RPMI7951 (cell line): Measurements from ENCODE around the gene NR1H4. TPM values are rescaled to one million over a fixed set of nuclear protein-coding genes. Genes with fewer than 3 reads are reported as not detected.
A peak's percentile ranks its signal among the peaks of the same experiment; 100 is the strongest.
"Not testable (repeated sequence)": the region's sequence is repeated elsewhere in the genome, so short reads cannot be mapped to it uniquely, and the experiment has no call there.

ENCODE experiments used
- DNase-seq: peaks from one replicate; pipeline ENCODE4 v3.0.0-alpha.2; 2012; ENCODE audit warnings: low read depth
- total RNA-seq: library from RNA; depleted of rRNA; stranded (reverse); fragments of >200 nt; shearing (Covaris generic); gene quantifications from 2 replicates; pipeline ENCODE4 v1.2.3, GENCODE V29; 2014

The NR1H4 gene
- total RNA-seq, 1 experiment from 2014 or later = not detected

DNA sequence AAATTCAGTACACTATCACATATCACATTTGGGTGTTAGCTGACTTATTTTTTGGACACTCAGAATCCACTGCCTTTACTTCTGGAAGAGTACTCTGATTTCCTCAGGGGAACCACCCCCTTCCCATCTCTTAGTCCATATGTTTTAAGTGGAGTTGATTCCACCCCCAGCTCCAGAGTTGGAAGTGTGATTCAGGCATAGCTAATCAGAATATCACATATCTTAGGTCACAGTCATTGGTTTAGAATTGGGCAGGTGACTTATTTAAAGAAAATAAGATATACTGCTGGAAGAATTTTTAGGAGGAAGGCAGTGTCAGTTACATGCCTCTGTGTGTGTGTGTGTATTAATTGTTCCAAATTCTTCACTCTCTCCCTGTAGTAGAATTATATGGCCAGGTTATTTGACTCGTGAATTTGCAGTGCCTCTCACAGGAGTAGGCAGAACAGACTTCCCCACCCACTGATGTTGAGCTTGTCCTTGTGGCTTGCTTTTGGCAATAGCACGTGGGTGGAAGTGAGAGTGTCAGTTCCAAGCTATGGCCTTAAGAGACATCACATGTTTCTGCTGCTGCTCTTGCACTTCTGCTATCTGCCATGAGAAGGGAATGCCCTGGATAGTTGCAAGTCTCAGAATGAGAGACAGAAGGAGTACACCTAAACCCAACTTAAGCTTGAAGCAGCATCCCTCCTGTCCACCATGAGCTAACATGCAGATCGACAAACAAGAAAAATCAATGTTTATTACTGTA lies 93.4 kb downstream of the NR1H4 start:
- DNase-seq = peak; percentile 16

- DNase-seq = no peak
Observed at GRCh38 chr12:100567945-100568344, 94.3 kb downstream of the NR1H4 start.

GRCh38 chr12:100572184-100572583 lies 98.5 kb downstream of the NR1H4 start:
- no peak for DNase-seq

GRCh38 chr12:100573292-100574186 lies 99.9 kb downstream of the NR1H4 start, which contains the start of gene GAS2L3:
GAS2L3 (plus strand) TSS chr12:100573684; CDS start chr12:100594905, 21,221 bp downstream.
- DNase-seq = peak; percentile 87

- DNase-seq = peak; percentile 54
Observed at GRCh38 chr12:100574187-100575074, 100.8 kb downstream of the NR1H4 start.

- DNase-seq = peak; percentile 69
Observed at GRCh38 chr12:100576331-100577036, 102.8 kb downstream of the NR1H4 start.

GRCh38 chr12:100578923-100579322 lies 105.3 kb downstream of the NR1H4 start:
- DNase-seq = no peak

DNA sequence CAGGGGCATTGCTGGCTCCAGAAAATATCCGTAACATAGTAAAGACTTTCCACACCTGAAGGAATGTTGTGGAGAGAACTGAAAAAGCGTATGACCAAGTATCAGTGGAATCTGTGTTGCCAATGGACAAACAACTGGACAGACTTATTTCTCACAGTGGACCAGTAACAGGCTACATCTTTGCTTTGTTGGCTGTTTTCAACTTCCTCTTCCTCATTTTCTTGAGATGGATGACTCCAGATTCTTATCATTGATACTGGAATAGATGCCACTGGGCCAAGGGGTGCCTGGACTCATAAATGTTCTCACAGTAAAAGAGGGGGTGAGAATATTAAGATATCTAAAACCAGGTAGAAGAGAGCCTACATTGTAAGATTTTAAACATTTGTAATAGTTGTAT lies 106.2 kb downstream of the NR1H4 start:
- DNase-seq = no peak

DNA sequence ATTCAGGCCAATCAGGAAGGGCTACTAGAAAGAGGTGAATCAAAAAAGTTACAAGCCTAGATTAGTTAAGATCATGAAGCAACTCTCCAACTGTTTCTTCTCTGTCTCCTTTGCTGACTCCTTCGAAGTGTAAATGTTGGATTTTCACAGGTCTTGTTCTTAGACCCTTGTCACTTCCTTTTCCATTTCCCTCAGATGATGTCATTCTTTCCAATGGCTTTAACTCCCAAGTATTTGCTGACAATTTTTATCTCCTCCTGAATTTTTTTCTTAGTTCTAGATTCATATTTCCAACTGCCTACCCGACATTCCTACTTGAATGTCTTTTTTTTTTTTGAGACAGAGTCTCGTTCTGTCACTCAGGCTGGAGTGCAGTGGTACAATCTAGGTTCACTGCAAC lies 110.6 kb downstream of the NR1H4 start:
- DNase-seq = no peak

DNA sequence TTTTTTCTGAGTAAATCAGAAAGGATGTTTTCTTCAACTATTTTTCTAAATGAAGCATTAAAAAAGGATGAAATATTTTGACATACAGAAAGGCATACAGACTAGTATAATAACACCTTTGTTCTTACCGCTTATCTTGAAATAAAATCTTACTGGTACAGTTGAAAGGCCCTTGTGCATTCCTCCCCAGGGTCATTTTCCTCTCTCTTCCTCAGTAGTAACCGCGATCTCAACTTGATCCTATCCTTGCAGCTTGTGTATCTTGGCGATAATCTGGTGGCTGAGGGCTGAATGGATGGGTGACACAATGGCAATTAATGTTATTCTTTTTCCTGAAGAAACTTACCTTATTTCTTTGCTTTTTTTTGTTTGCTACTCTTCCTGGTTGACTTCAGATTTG lies 118.3 kb downstream of the NR1H4 start:
- peak; percentile 73 for DNase-seq

GRCh38 chr12:100593490-100593889 lies 119.8 kb downstream of the NR1H4 start:
- peak; percentile 29 for DNase-seq

- no peak for DNase-seq
Observed at GRCh38 chr12:100601626-100602025, 128.0 kb downstream of the NR1H4 start.

GRCh38 chr12:100602997-100603396 lies 129.3 kb downstream of the NR1H4 start:
- not testable (repeated sequence) for DNase-seq

DNA sequence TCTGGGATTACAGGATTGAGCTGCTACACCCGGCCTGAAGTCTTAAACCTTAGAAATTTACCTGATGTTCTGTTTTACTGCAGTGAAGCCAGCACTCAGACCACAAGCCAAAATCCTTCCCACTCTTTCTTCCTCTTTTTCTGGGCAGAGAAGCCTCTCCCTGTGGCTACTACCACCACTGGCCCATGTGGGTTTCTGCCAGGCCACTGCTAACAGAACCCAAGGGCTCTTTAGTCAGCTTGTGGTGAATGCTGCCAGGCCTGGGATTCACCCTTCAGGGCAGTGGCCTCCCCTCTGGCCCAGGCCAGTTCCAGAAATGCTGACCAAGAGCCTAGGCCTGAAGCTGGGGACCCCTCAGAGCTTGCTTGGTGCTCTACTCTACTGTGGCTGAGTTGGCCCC lies 135.1 kb downstream of the NR1H4 start:
- peak; percentile 20 for DNase-seq

DNA sequence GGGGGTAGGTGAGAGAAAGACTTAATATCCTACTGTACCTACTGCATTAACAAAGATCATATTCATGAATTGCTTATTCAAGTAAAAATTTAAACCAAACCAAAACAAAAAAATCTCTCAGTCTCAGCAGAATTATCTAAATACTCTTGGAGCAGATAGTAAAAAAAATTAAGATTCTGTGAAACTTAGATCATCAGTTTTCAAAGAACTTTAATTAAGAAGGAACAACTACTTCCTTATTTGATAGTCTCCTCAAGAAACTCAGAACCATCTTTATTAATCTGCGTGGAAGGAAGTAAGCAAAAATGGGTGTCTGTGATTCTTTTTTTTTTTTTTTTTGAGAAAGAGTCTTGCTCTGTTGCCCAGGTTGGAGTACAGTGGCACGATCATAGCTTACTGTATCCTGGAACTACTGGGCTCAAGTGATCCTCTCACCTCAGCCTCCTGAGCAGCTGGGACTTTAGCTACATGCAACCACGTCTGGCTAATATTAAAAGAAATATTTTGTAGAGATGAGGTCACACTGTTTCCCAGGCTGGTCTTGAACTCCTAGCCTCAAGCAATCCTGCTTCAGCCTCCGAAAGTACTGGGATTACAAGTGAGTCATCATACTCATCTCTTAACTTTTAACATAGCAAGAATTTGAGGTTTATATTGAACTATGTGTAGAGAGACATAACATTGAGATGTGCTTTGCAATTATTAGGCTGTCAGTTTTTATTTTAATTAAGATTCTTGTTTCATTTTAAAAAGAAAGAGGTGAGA lies 137.2 kb downstream of the NR1H4 start:
- DNase-seq = peak; percentile 17

GRCh38 chr12:100612606-100613005 lies 138.9 kb downstream of the NR1H4 start:
- DNase-seq = no peak
